SK-N-SH (cell line): ENCODE measurements around the gene ARPIN. TPM values are rescaled to one million over a fixed set of nuclear protein-coding genes. Genes with fewer than 3 reads are reported as not detected.

ENCODE experiments used
- CTCF ChIA-PET: fragments of 300-600, 350-600 bp; formaldehyde crosslinking; extraction: SDS; loops from one replicate; lab custom pipeline; 2021; lab: Yijun Ruan, JAX
- POLR2A ChIA-PET: fragments of 350-600 bp; sonication (Branson Sonifier 250); formaldehyde crosslinking; extraction: SDS; loops from one replicate; lab custom pipeline; 2020; ENCODE audit warnings: antibody characterized with exemption, inconsistent platforms; lab: Yijun Ruan, JAX
- DNase-seq: peaks from one replicate; pipeline ENCODE4 v3.0.0; 2012
- H2AFZ ChIP-seq: fragments of 200-600 bp; sonication (generic); 2 replicates; pipeline ENCODE4 v1.8.1; 2016; ENCODE audit warnings: antibody characterized with exemption, mild to moderate bottlenecking, low read depth
- H3F3A ChIP-seq: fragments of 200-600 bp; sonication (generic); replicated peaks from 2 replicates; pipeline ENCODE3; 2016; ENCODE audit warnings: antibody characterized with exemption, mild to moderate bottlenecking; ENCODE audit not compliant: insufficient read depth
- H3K27ac ChIP-seq, 2 experiments: fragments of 200-500 bp in 1 of 2; fragments of 200-600 bp in 1 of 2; sonication (Bioruptor generic) in 1 of 2; sonication (generic), shearing (Covaris generic) in 1 of 2; 2 replicates each; pipeline versions ENCODE4 v1.5.1 to v1.6.1; 2014 to 2016; ENCODE audit warnings: low read depth in 2 of 2, inconsistent platforms in 1 of 2, low read length in 1 of 2, mild to moderate bottlenecking in 1 of 2, mixed read lengths in 1 of 2
- H3K27me3 ChIP-seq: fragments of 200-600 bp; sonication (generic), shearing (Covaris generic); 2 replicates; pipeline ENCODE4 v1.6.1; 2016; ENCODE audit warnings: mixed run types; ENCODE audit not compliant: insufficient read depth
- H3K36me3 ChIP-seq, 2 experiments: fragments of 200-500 bp in 1 of 2; fragments of 200-600 bp in 1 of 2; sonication (Bioruptor generic) in 1 of 2; sonication (generic) in 1 of 2; replicated peaks in 1 of 2; 2 replicates each; pipeline versions ENCODE3 to v1.5.1; 2014 to 2016; ENCODE audit warnings: low read length in 1 of 2, mild to moderate bottlenecking in 1 of 2; ENCODE audit not compliant: insufficient read depth in 2 of 2, control insufficient read depth in 1 of 2
- H3K4me1 ChIP-seq, 2 experiments: fragments of 200-500 bp in 1 of 2; fragments of 200-600 bp in 1 of 2; sonication (Bioruptor generic) in 1 of 2; sonication (generic), shearing (Covaris generic) in 1 of 2; 2 replicates each; pipeline versions ENCODE4 v1.5.1 to v1.6.1; 2014 to 2016; ENCODE audit warnings: low read depth in 1 of 2, low read length in 1 of 2, mixed run types in 1 of 2; ENCODE audit not compliant: insufficient read depth in 2 of 2, control insufficient read depth in 1 of 2
- H3K4me2 ChIP-seq: fragments of 200-600 bp; sonication (generic), shearing (Covaris generic); 2 replicates; pipeline ENCODE4 v1.6.1; 2017; ENCODE audit warnings: mixed run types
- H3K4me3 ChIP-seq, 2 experiments: fragments of 200-500 bp in 1 of 2; fragments of 200-600 bp in 1 of 2; sonication (Bioruptor generic) in 1 of 2; sonication (generic), shearing (Covaris generic) in 1 of 2; 2 replicates each; pipeline versions ENCODE4 v1.5.1 to v1.8.1; 2014 to 2016; ENCODE audit warnings: low read depth in 2 of 2, inconsistent platforms in 1 of 2, low read length in 1 of 2, mild to moderate bottlenecking in 1 of 2, mixed read lengths in 1 of 2, moderate library complexity in 1 of 2
- H3K79me2 ChIP-seq: fragments of 200-600 bp; sonication (generic); 2 replicates; pipeline ENCODE4 v1.8.1; 2017; ENCODE audit warnings: mild to moderate bottlenecking; ENCODE audit not compliant: insufficient read depth
- H3K9ac ChIP-seq: fragments of 200-600 bp; sonication (generic); 2 replicates; pipeline ENCODE4 v1.6.1; 2017; ENCODE audit warnings: mixed run types
- H3K9me2 ChIP-seq: fragments of 200-600 bp; sonication (generic); 2 replicates; pipeline ENCODE4 v1.6.1; 2017; ENCODE audit warnings: mixed run types
- H3K9me3 ChIP-seq: fragments of 200-600 bp; sonication (generic); 2 replicates; pipeline ENCODE4 v1.6.1; 2017; ENCODE audit warnings: mixed run types, mild to moderate bottlenecking, moderate library complexity
- H4K20me1 ChIP-seq: fragments of 200-600 bp; sonication (generic); 2 replicates; pipeline ENCODE4 v1.6.1; 2017; ENCODE audit warnings: mild to moderate bottlenecking, mixed run types; ENCODE audit not compliant: insufficient read depth
- CHD2 ChIP-seq: fragments of 150-350 bp; IDR thresholded peaks from 2 replicates; pipeline ENCODE4 v1.6.1; 2018; ENCODE audit warnings: low read length; ENCODE audit not compliant: partially characterized antibody
- ELF1 ChIP-seq: IDR thresholded peaks from 2 replicates; pipeline ENCODE4 v1.4.0; 2012
- EP300 ChIP-seq, 2 experiments: IDR thresholded peaks; 2 replicates each; pipeline versions ENCODE4 v1.4.0 to v1.6.1; 2012; ENCODE audit warnings: borderline replicate concordance in 1 of 2, low read depth in 1 of 2, low read length in 1 of 2
- FOSL2 ChIP-seq: IDR thresholded peaks from 2 replicates; pipeline ENCODE4 v1.4.0; 2012; ENCODE audit warnings: low read depth, mild to moderate bottlenecking, moderate library complexity, borderline replicate concordance
- FOXJ3 ChIP-seq: sonication (generic); formaldehyde crosslinking; IDR thresholded peaks from 2 replicates; pipeline ENCODE4 v1.5.1; 2020; ENCODE audit warnings: mild to moderate bottlenecking, missing genetic modification reagents
- GATA2 ChIP-seq: sonication (generic); formaldehyde crosslinking; IDR thresholded peaks from 2 replicates; pipeline ENCODE4 v1.5.0; 2020; ENCODE audit warnings: mild to moderate bottlenecking, missing genetic modification reagents
- JUND ChIP-seq: IDR thresholded peaks from 2 replicates; pipeline ENCODE4 v1.4.0; 2012
- MEF2A ChIP-seq: IDR thresholded peaks from 2 replicates; pipeline ENCODE4 v1.4.0; 2012; ENCODE audit warnings: low read depth, borderline replicate concordance
- MXI1 ChIP-seq: IDR thresholded peaks from 2 replicates; pipeline ENCODE4 v1.6.1; 2012; ENCODE audit warnings: mild to moderate bottlenecking, low read depth, low read length, improper control_type of control experiment
- RCOR1 ChIP-seq: fragments of 150-350 bp; IDR thresholded peaks from 2 replicates; pipeline ENCODE4 v1.6.1; 2017; ENCODE audit warnings: antibody characterized with exemption, low read length
- RFX5 ChIP-seq: IDR thresholded peaks from 2 replicates; pipeline ENCODE4 v1.6.1; 2012; ENCODE audit warnings: mild to moderate bottlenecking, improper control_type of control experiment, low read length
- RXRA ChIP-seq: IDR thresholded peaks from 2 replicates; pipeline ENCODE4 v1.4.0; 2012; ENCODE audit warnings: low read depth, mild to moderate bottlenecking, borderline replicate concordance
- SIN3A ChIP-seq: IDR thresholded peaks from 2 replicates; pipeline ENCODE4 v1.6.1; 2012; ENCODE audit warnings: low read depth, mild to moderate bottlenecking, low read length, moderate library complexity, borderline replicate concordance
- SMC3 ChIP-seq: IDR thresholded peaks from 2 replicates; pipeline ENCODE4 v1.6.1; 2012; ENCODE audit warnings: low read depth, low read length, improper control_type of control experiment
- TCF12 ChIP-seq: IDR thresholded peaks from 2 replicates; pipeline ENCODE4 v1.4.0; 2012
- WGBS: methylation state at CpG from one replicate; pipeline ENCODE4 v1.1.6; 2017; ENCODE audit warnings: low lambda C conversion rate; 5-methylcytosine and 5-hydroxymethylcytosine counted together
- polyA plus RNA-seq, 3 experiments: library from polyadenylated mRNA; depleted of rRNA; stranded (reverse); fragments of >200 nt; gene quantifications; 2 replicates each; pipeline ENCODE4 v1.2.3, GENCODE V29; 2012
- TF ChIP-seq, protein P1 (sequence below): fragments of 150-350 bp; IDR thresholded peaks from 2 replicates; pipeline ENCODE4 v1.6.1; 2017; ENCODE audit warnings: antibody characterized with exemption, low read length, low read depth, borderline replicate concordance
- TF ChIP-seq, protein P2 (sequence below): IDR thresholded peaks from 2 replicates; pipeline ENCODE4 v1.4.0; 2012; ENCODE audit warnings: low read depth
- TF ChIP-seq, protein P3 (sequence below): IDR thresholded peaks from 2 replicates; pipeline ENCODE4; 2012
- TF ChIP-seq, protein P4 (sequence below): IDR thresholded peaks from 2 replicates; pipeline ENCODE4 v1.4.0; 2012; ENCODE audit warnings: low read depth, borderline replicate concordance

The ARPIN gene
- polyA plus RNA-seq, 1 of the 3 experiments (the other 2 are of a cell fraction) = 13.5 TPM

DNA sequence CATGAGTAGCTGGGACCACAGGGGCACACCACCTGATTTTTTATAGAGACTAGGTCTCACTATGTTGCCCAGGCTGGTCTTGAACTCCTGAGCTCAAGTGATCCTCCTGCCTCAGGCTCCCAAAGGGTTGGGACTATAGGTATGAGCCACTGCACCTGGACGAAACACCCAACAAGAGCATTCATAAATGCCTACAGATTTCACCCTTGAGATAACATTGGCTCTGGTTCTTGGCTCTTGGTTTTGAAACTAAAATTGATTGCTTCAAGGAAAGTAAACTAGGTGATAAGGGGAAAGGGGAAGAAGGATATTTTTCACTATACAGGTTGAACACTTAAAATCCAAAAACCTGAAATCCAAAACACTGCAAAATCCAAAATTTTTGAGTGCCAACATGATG, 29.2 kb downstream of the ARPIN start:
- 100% methylated on average over 1 of the region's 1 CpG for WGBS
- ChIA-PET CTCF (interaction anchor here (0.6 to 1.0 kb wide), 3 partner anchors 8 to 122 kb away, joined by 3 to 5 read pairs (median 3); no protein-coding TSS in a partner anchor), POLR2A (no interaction called here)
- no peak for TF ChIP-seq CHD2
- no peak for TF ChIP-seq TCF12
- no peak for TF ChIP-seq MEF2A
- no peak for TF ChIP-seq SMC3
- TF ChIP-seq, protein P1, sequence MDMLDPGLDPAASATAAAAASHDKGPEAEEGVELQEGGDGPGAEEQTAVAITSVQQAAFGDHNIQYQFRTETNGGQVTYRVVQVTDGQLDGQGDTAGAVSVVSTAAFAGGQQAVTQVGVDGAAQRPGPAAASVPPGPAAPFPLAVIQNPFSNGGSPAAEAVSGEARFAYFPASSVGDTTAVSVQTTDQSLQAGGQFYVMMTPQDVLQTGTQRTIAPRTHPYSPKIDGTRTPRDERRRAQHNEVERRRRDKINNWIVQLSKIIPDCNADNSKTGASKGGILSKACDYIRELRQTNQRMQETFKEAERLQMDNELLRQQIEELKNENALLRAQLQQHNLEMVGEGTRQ = no peak
- no peak for TF ChIP-seq RXRA
- TF ChIP-seq MXI1 = no peak
- TF ChIP-seq, protein P2, sequence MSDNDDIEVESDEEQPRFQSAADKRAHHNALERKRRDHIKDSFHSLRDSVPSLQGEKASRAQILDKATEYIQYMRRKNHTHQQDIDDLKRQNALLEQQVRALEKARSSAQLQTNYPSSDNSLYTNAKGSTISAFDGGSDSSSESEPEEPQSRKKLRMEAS = no peak
- TF ChIP-seq EP300 (IDR thresholded peaks at IDR 0.05; ENCODE audit: borderline replicate concordance in 1 of 2, low read depth in 1 of 2, low read length in 1 of 2) = no peak
- TF ChIP-seq JUND = no peak
- TF ChIP-seq SIN3A = no peak
- no peak for TF ChIP-seq RFX5
- no peak for TF ChIP-seq FOXJ3 (CRISPR knock-in tag)
- TF ChIP-seq GATA2 (CRISPR knock-in tag) = no peak
- TF ChIP-seq, protein P3, sequence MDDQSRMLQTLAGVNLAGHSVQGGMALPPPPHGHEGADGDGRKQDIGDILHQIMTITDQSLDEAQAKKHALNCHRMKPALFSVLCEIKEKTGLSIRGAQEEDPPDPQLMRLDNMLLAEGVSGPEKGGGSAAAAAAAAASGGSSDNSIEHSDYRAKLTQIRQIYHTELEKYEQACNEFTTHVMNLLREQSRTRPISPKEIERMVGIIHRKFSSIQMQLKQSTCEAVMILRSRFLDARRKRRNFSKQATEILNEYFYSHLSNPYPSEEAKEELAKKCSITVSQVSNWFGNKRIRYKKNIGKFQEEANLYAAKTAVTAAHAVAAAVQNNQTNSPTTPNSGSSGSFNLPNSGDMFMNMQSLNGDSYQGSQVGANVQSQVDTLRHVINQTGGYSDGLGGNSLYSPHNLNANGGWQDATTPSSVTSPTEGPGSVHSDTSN = no peak
- no peak for TF ChIP-seq FOSL2
- no peak for TF ChIP-seq RCOR1
- TF ChIP-seq, protein P4, sequence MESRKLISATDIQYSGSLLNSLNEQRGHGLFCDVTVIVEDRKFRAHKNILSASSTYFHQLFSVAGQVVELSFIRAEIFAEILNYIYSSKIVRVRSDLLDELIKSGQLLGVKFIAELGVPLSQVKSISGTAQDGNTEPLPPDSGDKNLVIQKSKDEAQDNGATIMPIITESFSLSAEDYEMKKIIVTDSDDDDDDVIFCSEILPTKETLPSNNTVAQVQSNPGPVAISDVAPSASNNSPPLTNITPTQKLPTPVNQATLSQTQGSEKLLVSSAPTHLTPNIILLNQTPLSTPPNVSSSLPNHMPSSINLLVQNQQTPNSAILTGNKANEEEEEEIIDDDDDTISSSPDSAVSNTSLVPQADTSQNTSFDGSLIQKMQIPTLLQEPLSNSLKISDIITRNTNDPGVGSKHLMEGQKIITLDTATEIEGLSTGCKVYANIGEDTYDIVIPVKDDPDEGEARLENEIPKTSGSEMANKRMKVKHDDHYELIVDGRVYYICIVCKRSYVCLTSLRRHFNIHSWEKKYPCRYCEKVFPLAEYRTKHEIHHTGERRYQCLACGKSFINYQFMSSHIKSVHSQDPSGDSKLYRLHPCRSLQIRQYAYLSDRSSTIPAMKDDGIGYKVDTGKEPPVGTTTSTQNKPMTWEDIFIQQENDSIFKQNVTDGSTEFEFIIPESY = no peak
- no peak for TF ChIP-seq ELF1
- no peaks in the 10 kb centered on the region for H3K27me3 ChIP-seq
- H3K9me2 ChIP-seq = no peaks in the 10 kb centered on the region
- H3K4me2 ChIP-seq = no peak overlapping the region
- no peak overlapping the region for H3K4me3 ChIP-seq
- H4K20me1 ChIP-seq = no peaks in the 10 kb centered on the region
- no peaks in the 10 kb centered on the region for H3K4me1 ChIP-seq
- no peak overlapping the region for H3K27ac ChIP-seq
- H3F3A ChIP-seq = peaks cover 13% of the 10 kb centered on the region
- no peak for DNase-seq
- H3K79me2 ChIP-seq = no peaks in the 10 kb centered on the region
- no peak overlapping the region for H2AFZ ChIP-seq
- H3K36me3 ChIP-seq = peaks cover 20 to 62% of the 10 kb centered on the region in 2 experiments
- H3K9ac ChIP-seq = no peak overlapping the region
- no peaks in the 10 kb centered on the region for H3K9me3 ChIP-seq
